GM21515 (cell line): ENCODE data around the gene HAUS5.
A peak's percentile ranks its signal among the peaks of the same experiment; 100 is the strongest.
"Not testable (repeated sequence)": the region's sequence is repeated elsewhere in the genome, so short reads cannot be mapped to it uniquely, and the experiment has no call there.

Source experiments
- ATAC-seq: cut with Tn5 transposase; IDR thresholded peaks from one replicate; pipeline ENCODE4 v1.9.1; 2021; ENCODE audit not compliant: unreplicated experiment

The HAUS5 gene

GRCh38 chr19:35612559-35613321, at the start of gene HAUS5:
Gene HAUS5, plus strand, starts transcription at chr19:35612735. Its CDS starts 60 bp downstream, at chr19:35612795.
- peak; percentile 69 for ATAC-seq

GRCh38 chr19:35562776-35563175, 49.8 kb upstream of the HAUS5 start:
- no peak for ATAC-seq

GRCh38 chr19:35563207-35563829, 49.2 kb upstream of the HAUS5 start, which contains the start of gene ATP4A:
Gene ATP4A, minus strand, starts transcription at chr19:35563658. Its CDS starts 29 bp downstream, at chr19:35563629.
- no peak for ATAC-seq

- ATAC-seq = no peak
Measured at GRCh38 chr19:35565016-35565856, 47.3 kb upstream of the HAUS5 start.

GRCh38 chr19:35566738-35567137, 45.8 kb upstream of the HAUS5 start:
- ATAC-seq = no peak

- no peak for ATAC-seq
Measured at GRCh38 chr19:35569281-35569781, 43.2 kb upstream of the HAUS5 start.

GRCh38 chr19:35571406-35571965, 41.0 kb upstream of the HAUS5 start:
- ATAC-seq = no peak

GRCh38 chr19:35577918-35578317, 34.6 kb upstream of the HAUS5 start:
- no peak for ATAC-seq

- ATAC-seq = no peak
Measured at GRCh38 chr19:35578707-35579106, 33.8 kb upstream of the HAUS5 start.

- ATAC-seq = no peak
Measured at GRCh38 chr19:35582760-35583159, 29.8 kb upstream of the HAUS5 start.

- ATAC-seq = no peak
Measured at GRCh38 chr19:35585848-35586247, 26.7 kb upstream of the HAUS5 start, which contains the start of gene PMIS2. Gene PMIS2, plus strand, starts transcription at chr19:35586173. Its CDS starts 87 bp downstream, at chr19:35586260.

GRCh38 chr19:35587321-35587720, 25.2 kb upstream of the HAUS5 start:
- ATAC-seq = no peak

GRCh38 chr19:35590875-35591274, 21.7 kb upstream of the HAUS5 start:
- no peak for ATAC-seq

GRCh38 chr19:35592226-35592625, 20.3 kb upstream of the HAUS5 start:
- ATAC-seq = no peak

GRCh38 chr19:35595026-35595425, 17.5 kb upstream of the HAUS5 start:
- ATAC-seq = not testable (repeated sequence)

- ATAC-seq = no peak
Measured at GRCh38 chr19:35595928-35596327, 16.6 kb upstream of the HAUS5 start.

GRCh38 chr19:35596366-35596999, 16.1 kb upstream of the HAUS5 start:
- no peak for ATAC-seq

GRCh38 chr19:35601971-35602370, 10.6 kb upstream of the HAUS5 start:
- ATAC-seq = no peak

- ATAC-seq = not testable (repeated sequence)
Measured at GRCh38 chr19:35604436-35604835, 8.1 kb upstream of the HAUS5 start.

GRCh38 chr19:35607170-35607569, 5.4 kb upstream of the HAUS5 start:
- ATAC-seq = not testable (repeated sequence)
